ENCODE results near the gene CLIP4. TPM values are rescaled to one million over a fixed set of nuclear protein-coding genes. Genes with fewer than 3 reads are reported as not detected.

CLIP4 gene
- polyA plus RNA-seq, 1 experiment, result 71.4 TPM

GRCh38 chr2:29206941-29207340 lies 91.7 kb downstream of the CLIP4 start:
- TF ChIP-seq CTCF (IDR thresholded peaks at IDR 0.05; ENCODE audit: low read depth, low read length), result 0 out of 2 replicates have a peak, but pooled peaks have one; percentile 13
- no peaks in the 10 kb centered on the region for H3K9me3 ChIP-seq (ENCODE audit: control insufficient read depth, insufficient read depth, low read length)
- CTCF ChIA-PET, result interaction anchor here (0.7 kb wide), 1 partner anchor 248 kb away, joined by 4 read pairs; no protein-coding TSS in a partner anchor

GRCh38 chr2:29207352-29208148 lies 92.3 kb downstream of the CLIP4 start:
- peak; percentile 24 for DNase-seq (ENCODE audit: low read depth, low spot score)
- Histone ChIP-seq H3K4me3 (ENCODE audit: low read depth, low read length) (no peak overlapping the region), H3K27ac (ENCODE audit: low read depth, low read length) (peak overlapping the region; percentile 31), H3K9me3 (ENCODE audit: control insufficient read depth, insufficient read depth, low read length) (no peaks in the 10 kb centered on the region), H3K27me3 (ENCODE audit: control insufficient read depth, insufficient read depth, low read length) (no peaks in the 10 kb centered on the region)
- POLR2A ChIA-PET, result no interaction called here
- CTCF ChIA-PET, result interaction anchor here (0.7 kb wide), 1 partner anchor 249 kb away, joined by 4 read pairs; no protein-coding TSS in a partner anchor
- no peak for TF ChIP-seq CTCF (IDR thresholded peaks at IDR 0.05; ENCODE audit: low read depth, low read length)

More at GRCh38 chr2:29206941-29207340, 91.7 kb downstream of the CLIP4 start:
- no peak overlapping the region for H3K27ac ChIP-seq (ENCODE audit: low read depth, low read length)
- H3K27me3 ChIP-seq (ENCODE audit: control insufficient read depth, insufficient read depth, low read length), result no peaks in the 10 kb centered on the region
- POLR2A ChIA-PET, result no interaction called here
- no peak overlapping the region for H3K4me3 ChIP-seq (ENCODE audit: low read depth, low read length)
- DNase-seq (ENCODE audit: low read depth, low spot score), result no peak

GRCh38 chr2:29209551-29209950 lies 94.3 kb downstream of the CLIP4 start:
- no peak for TF ChIP-seq CTCF (IDR thresholded peaks at IDR 0.05; ENCODE audit: low read depth, low read length)
- no peaks in the 10 kb centered on the region for H3K27me3 ChIP-seq (ENCODE audit: control insufficient read depth, insufficient read depth, low read length)
- no peak for DNase-seq (ENCODE audit: low read depth, low spot score)
- no peak overlapping the region for H3K4me3 ChIP-seq (ENCODE audit: low read depth, low read length)
- ChIA-PET CTCF (interaction anchor here (1.2 kb wide), 1 partner anchor 251 kb away, joined by 5 read pairs; no protein-coding TSS in a partner anchor), POLR2A (no interaction called here)
- no peaks in the 10 kb centered on the region for H3K9me3 ChIP-seq (ENCODE audit: control insufficient read depth, insufficient read depth, low read length)
- H3K27ac ChIP-seq (ENCODE audit: low read depth, low read length), result no peak overlapping the region

GRCh38 chr2:29212009-29212408 lies 96.8 kb downstream of the CLIP4 start:
- DNase-seq (ENCODE audit: low read depth, low spot score), result no peak
- Histone ChIP-seq H3K9me3 (ENCODE audit: control insufficient read depth, insufficient read depth, low read length) (no peaks in the 10 kb centered on the region), H3K4me3 (ENCODE audit: low read depth, low read length) (no peak overlapping the region), H3K27ac (ENCODE audit: low read depth, low read length) (no peak overlapping the region), H3K27me3 (ENCODE audit: control insufficient read depth, insufficient read depth, low read length) (no peaks in the 10 kb centered on the region)
- 0 out of 2 replicates have a peak, but pooled peaks have one; percentile 13 for TF ChIP-seq CTCF (IDR thresholded peaks at IDR 0.05; ENCODE audit: low read depth, low read length)
- CTCF ChIA-PET, result interaction anchor here (1.9 kb wide), 1 partner anchor 97 kb away, joined by 4 read pairs; no protein-coding TSS in a partner anchor
- POLR2A ChIA-PET, result no interaction called here

- no peak for TF ChIP-seq CTCF (IDR thresholded peaks at IDR 0.05; ENCODE audit: low read depth, low read length)
- Histone ChIP-seq H3K9me3 (ENCODE audit: control insufficient read depth, insufficient read depth, low read length) (no peaks in the 10 kb centered on the region), H3K27ac (ENCODE audit: low read depth, low read length) (no peak overlapping the region), H3K27me3 (ENCODE audit: control insufficient read depth, insufficient read depth, low read length) (no peaks in the 10 kb centered on the region), H3K4me3 (ENCODE audit: low read depth, low read length) (no peak overlapping the region)
- POLR2A ChIA-PET, result interaction anchor here (0.6 kb wide), 1 partner anchor 533 kb away, joined by 5 read pairs; no protein-coding TSS in a partner anchor
- CTCF ChIA-PET, result interaction anchor here (1.6 to 1.9 kb wide), 3 partner anchors 95 to 258 kb away, joined by 4 read pairs; no protein-coding TSS in a partner anchor
- no peak for DNase-seq (ENCODE audit: low read depth, low spot score)
These were observed 98.7 kb downstream of the CLIP4 start for GRCh38 chr2:29213888-29214291.
